NCI-H1417 treated with DMSO at 0.1 percent for 48 hours (cell line): ENCODE results near the gene EDAR.

ENCODE experiments used
- DNase-seq: peaks from one replicate; lab custom pipeline; 2025; lab: John Stamatoyannopoulos, UW

Gene EDAR

GRCh38 chr2:109001201-109001600 is 12.2 kb upstream of the EDAR start:
- no peak for DNase-seq

GRCh38 chr2:109000738-109001137 is 11.7 kb upstream of the EDAR start:
- no peak for DNase-seq

- DNase-seq = no peak
Observed at GRCh38 chr2:108998911-108999310, 9.9 kb upstream of the EDAR start.

GRCh38 chr2:108994178-108994577 is 5.2 kb upstream of the EDAR start:
- DNase-seq = no peak

GRCh38 chr2:108993095-108993937 is 4.3 kb upstream of the EDAR start:
- no peak for DNase-seq

GRCh38 chr2:108988076-108988795 is 784 bp downstream of the EDAR start:
- no peak for DNase-seq

GRCh38 chr2:108986916-108987510 is 2.0 kb downstream of the EDAR start:
- DNase-seq = no peak

- no peak for DNase-seq
Observed at GRCh38 chr2:108983610-108984009, 5.4 kb downstream of the EDAR start.

- no peak for DNase-seq
Observed at GRCh38 chr2:108983061-108983460, 6.0 kb downstream of the EDAR start.

GRCh38 chr2:108982259-108982679 is 6.8 kb downstream of the EDAR start:
- no peak for DNase-seq

- no peak for DNase-seq
Observed at GRCh38 chr2:108981846-108982245, 7.2 kb downstream of the EDAR start.

GRCh38 chr2:108980076-108980475 is 8.9 kb downstream of the EDAR start:
- DNase-seq = no peak

- no peak for DNase-seq
Observed at GRCh38 chr2:108979461-108979860, 9.6 kb downstream of the EDAR start.

- DNase-seq = no peak
Observed at GRCh38 chr2:108978709-108979111, 10.3 kb downstream of the EDAR start.

- no peak for DNase-seq
Observed at GRCh38 chr2:108975613-108976435, 13.2 kb downstream of the EDAR start.

GRCh38 chr2:108974674-108975073 is 14.3 kb downstream of the EDAR start:
- no peak for DNase-seq

- DNase-seq = no peak
Observed at GRCh38 chr2:108972663-108973062, 16.4 kb downstream of the EDAR start.

GRCh38 chr2:108971661-108972566 is 17.1 kb downstream of the EDAR start:
- DNase-seq = no peak

GRCh38 chr2:108970369-108970768 is 18.7 kb downstream of the EDAR start:
- DNase-seq = no peak

- no peak for DNase-seq
Observed at GRCh38 chr2:108969856-108970255, 19.2 kb downstream of the EDAR start.

GRCh38 chr2:108968619-108969018 is 20.4 kb downstream of the EDAR start:
- no peak for DNase-seq
